AG10803 (cell line): Measurements from ENCODE around the gene PXYLP1.
A peak's percentile ranks its signal among the peaks of the same experiment; 100 is the strongest.

Experiments
- DNase-seq: peaks from one replicate; pipeline ENCODE4 v3.0.0; 2010; ENCODE audit warnings: low read depth
- H3K4me3 ChIP-seq: 2 replicates; pipeline ENCODE4 v1.5.1; 2011; ENCODE audit warnings: mild to moderate bottlenecking, low read length, control low read depth
- TF ChIP-seq, protein P1 (sequence below): conservative IDR thresholded peaks from 2 replicates; pipeline ENCODE4 v1.5.1; 2011; ENCODE audit warnings: mild to moderate bottlenecking, low read length, control low read depth, inconsistent platforms

Gene PXYLP1

GRCh38 chr3:141256820-141257219 is 25.2 kb downstream of the PXYLP1 start:
- no peak overlapping the region for H3K4me3 ChIP-seq
- TF ChIP-seq, protein P1, sequence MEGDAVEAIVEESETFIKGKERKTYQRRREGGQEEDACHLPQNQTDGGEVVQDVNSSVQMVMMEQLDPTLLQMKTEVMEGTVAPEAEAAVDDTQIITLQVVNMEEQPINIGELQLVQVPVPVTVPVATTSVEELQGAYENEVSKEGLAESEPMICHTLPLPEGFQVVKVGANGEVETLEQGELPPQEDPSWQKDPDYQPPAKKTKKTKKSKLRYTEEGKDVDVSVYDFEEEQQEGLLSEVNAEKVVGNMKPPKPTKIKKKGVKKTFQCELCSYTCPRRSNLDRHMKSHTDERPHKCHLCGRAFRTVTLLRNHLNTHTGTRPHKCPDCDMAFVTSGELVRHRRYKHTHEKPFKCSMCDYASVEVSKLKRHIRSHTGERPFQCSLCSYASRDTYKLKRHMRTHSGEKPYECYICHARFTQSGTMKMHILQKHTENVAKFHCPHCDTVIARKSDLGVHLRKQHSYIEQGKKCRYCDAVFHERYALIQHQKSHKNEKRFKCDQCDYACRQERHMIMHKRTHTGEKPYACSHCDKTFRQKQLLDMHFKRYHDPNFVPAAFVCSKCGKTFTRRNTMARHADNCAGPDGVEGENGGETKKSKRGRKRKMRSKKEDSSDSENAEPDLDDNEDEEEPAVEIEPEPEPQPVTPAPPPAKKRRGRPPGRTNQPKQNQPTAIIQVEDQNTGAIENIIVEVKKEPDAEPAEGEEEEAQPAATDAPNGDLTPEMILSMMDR = no peak
- DNase-seq = no peak

DNA sequence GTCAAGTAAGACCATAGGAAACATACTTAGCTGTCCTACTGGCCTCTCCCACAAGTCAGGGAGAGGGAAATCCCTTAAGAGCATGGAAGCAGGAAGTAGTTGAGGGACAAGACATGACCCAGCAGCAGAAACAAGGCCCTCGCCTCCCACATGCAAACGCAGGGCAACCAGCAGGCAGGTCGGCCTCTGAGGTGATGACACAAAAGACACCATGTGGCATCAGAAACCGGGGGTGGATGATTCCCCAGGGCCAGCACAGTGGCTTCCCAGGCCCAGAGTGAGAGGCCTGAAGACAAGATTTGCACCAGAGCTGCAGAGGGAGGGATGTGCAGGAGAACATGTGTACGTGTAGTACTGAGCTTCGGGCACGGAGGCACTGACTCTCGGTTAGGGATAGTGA is 26.3 kb downstream of the PXYLP1 start:
- H3K4me3 ChIP-seq = no peak overlapping the region
- no peak for DNase-seq
- TF ChIP-seq, protein P1 = no peak

DNA sequence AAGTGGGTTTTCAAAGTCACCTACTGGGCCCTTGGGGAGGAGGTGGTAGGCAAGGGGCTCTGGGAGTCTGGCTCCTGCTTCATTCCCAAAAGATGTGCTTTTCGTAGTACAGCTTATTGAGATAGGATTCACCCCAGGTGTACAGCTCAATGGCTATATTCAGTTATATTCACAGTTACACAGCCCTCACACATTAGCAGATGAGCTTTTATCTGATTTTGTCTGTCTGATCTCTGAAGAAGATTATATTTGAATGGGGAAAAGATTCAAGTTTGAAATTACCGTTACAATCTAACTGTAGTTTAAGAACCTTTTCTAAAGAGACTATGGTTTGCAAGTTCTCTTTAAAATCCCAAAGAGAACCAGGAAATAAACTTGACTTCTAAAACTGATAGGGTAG is 27.3 kb downstream of the PXYLP1 start:
- TF ChIP-seq, protein P1 = no peak
- DNase-seq = no peak
- no peak overlapping the region for H3K4me3 ChIP-seq

DNA sequence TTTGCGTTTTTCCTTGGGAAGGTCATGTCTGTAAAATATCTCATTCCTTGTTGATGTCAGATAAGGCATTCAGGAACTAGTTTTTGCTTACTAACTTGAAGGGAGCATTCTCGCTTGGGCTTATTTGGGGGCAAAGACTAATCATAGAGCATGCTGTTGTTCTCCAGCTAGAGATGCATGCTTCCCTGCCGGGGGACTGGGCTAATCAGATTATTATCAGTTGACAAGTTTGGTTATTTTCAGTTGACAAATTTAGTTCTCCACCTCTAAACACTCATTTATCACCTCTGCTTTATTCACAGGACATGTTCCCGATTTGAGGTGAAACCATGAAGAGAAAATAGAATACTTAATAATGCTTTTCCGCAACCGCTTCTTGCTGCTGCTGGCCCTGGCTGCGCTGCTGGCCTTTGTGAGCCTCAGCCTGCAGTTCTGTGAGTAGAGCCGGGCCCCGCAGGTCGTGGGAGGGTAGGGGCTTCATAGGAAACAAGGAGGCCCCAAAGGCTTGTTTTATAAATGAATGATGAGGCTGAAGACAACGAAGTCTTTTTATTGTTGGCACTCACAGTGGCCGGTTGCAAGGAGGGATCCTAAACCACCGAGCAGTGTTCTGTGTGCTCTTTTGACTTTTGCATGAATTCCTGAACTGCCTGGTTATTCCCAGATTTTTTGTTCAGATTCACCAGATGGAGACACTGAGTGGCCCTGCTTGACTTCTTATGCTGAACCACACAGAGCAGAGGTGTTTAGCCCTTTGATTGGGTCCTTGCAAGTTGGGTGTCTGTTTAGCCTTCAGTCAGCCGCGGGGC is 28.4 kb downstream of the PXYLP1 start:
- TF ChIP-seq, protein P1 = no peak
- DNase-seq = no peak
- H3K4me3 ChIP-seq = no peak overlapping the region

DNA sequence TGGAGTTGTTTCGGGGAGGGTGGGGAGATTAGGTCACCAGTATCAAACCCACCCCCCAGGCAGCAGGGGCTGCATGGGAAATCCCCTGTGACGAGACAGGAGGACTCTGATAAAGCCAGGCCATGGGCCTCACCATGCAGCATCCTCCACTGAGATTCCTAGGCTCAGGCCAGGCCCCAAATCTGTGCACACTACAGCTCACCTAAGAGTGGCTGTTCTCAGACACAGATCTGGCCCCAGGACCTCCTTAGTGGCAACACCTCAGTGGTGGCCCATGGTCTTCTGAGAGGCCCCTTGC is 29.0 kb downstream of the PXYLP1 start:
- H3K4me3 ChIP-seq = no peak overlapping the region
- TF ChIP-seq, protein P1 = no peak
- no peak for DNase-seq

DNA sequence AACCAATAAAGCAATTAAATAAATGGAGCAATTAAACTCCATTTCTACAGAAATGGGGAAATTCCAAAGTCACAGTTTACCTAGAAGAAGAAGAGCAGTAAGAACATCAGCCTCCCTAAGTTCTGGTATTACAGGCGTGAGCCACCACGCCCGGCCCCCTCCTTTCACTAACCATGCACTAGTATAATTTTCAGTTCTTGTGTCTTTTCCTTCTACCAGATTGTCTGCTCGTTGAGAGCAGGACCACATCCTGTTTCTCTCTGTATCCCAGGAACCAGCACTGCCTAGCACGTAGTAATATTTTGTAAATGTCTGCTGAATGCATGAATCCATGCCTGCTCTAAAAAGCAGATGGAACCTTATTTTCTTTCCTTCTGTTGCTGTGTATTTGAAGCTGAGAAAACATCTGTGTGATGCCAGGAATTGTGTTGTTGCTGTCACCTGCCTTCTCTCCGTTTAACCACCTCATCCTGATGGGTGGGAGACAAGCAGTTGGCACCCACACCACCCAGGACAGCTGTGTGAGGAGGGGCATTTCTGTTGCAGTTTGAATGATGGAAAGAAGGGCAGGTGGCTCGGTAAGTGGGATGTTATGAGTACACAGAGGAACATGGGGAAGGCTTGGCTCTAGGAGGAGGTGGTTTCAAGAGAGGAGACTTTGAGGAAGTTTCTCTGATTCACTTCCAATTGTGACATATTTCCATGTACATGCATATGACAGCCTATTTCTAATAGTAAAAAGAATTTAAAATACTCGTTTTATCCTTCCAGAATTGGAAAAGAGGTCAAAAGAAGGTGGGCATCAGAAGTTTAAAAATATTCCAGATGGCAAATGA is 30.1 kb downstream of the PXYLP1 start:
- TF ChIP-seq, protein P1 = no peak
- DNase-seq = no peak
- no peak overlapping the region for H3K4me3 ChIP-seq

- TF ChIP-seq, protein P1 = no peak
- H3K4me3 ChIP-seq = no peak overlapping the region
- DNase-seq = peak; percentile 63
Observed at GRCh38 chr3:141262308-141262705, 30.7 kb downstream of the PXYLP1 start.
